Measurements from ENCODE around the gene ITPK1.

ITPK1 gene

GRCh38 chr14:93059260-93059659 lies 56.5 kb downstream of the ITPK1 start:
- no peak for DNase-seq (ENCODE audit: insufficient read length, low spot score)
- TF ChIP-seq CTCF (IDR thresholded peaks at IDR 0.05; ENCODE audit: insufficient read depth, missing control alignments) = no peak
- FAIRE-seq = no peak

GRCh38 chr14:93057586-93058280 lies 58.0 kb downstream of the ITPK1 start:
- no peak for TF ChIP-seq CTCF (IDR thresholded peaks at IDR 0.05; ENCODE audit: insufficient read depth, missing control alignments)
- DNase-seq (ENCODE audit: insufficient read length, low spot score) (no peak), FAIRE-seq (no peak)

GRCh38 chr14:93056840-93057585 lies 58.7 kb downstream of the ITPK1 start:
- no peak for TF ChIP-seq CTCF (IDR thresholded peaks at IDR 0.05; ENCODE audit: insufficient read depth, missing control alignments)
- FAIRE-seq (no peak), DNase-seq (ENCODE audit: insufficient read length, low spot score) (no peak)

GRCh38 chr14:93056166-93056839 lies 59.4 kb downstream of the ITPK1 start:
- DNase-seq (ENCODE audit: insufficient read length, low spot score) (no peak), FAIRE-seq (no peak)
- no peak for TF ChIP-seq CTCF (IDR thresholded peaks at IDR 0.05; ENCODE audit: insufficient read depth, missing control alignments)

GRCh38 chr14:93055651-93056115 lies 60.0 kb downstream of the ITPK1 start:
- no peak for DNase-seq (ENCODE audit: insufficient read length, low spot score)
- no peak for FAIRE-seq
- no peak for TF ChIP-seq CTCF (IDR thresholded peaks at IDR 0.05; ENCODE audit: insufficient read depth, missing control alignments)

GRCh38 chr14:93054876-93055275 lies 60.8 kb downstream of the ITPK1 start:
- FAIRE-seq = no peak
- no peak for DNase-seq (ENCODE audit: insufficient read length, low spot score)
- no peak for TF ChIP-seq CTCF (IDR thresholded peaks at IDR 0.05; ENCODE audit: insufficient read depth, missing control alignments)

All from D721Med (cell line).